ENCODE measurements around the gene BRPF1. TPM values are rescaled to one million over a fixed set of nuclear protein-coding genes. Genes with fewer than 3 reads are reported as not detected.

The BRPF1 gene
- total and polyA plus RNA-seq, 10 of the 15 experiments (the other 5 are each of a cell fraction or from before 2014, with no cell fraction given): 1.2 to 25.3 (median 13.6) TPM

DNA sequence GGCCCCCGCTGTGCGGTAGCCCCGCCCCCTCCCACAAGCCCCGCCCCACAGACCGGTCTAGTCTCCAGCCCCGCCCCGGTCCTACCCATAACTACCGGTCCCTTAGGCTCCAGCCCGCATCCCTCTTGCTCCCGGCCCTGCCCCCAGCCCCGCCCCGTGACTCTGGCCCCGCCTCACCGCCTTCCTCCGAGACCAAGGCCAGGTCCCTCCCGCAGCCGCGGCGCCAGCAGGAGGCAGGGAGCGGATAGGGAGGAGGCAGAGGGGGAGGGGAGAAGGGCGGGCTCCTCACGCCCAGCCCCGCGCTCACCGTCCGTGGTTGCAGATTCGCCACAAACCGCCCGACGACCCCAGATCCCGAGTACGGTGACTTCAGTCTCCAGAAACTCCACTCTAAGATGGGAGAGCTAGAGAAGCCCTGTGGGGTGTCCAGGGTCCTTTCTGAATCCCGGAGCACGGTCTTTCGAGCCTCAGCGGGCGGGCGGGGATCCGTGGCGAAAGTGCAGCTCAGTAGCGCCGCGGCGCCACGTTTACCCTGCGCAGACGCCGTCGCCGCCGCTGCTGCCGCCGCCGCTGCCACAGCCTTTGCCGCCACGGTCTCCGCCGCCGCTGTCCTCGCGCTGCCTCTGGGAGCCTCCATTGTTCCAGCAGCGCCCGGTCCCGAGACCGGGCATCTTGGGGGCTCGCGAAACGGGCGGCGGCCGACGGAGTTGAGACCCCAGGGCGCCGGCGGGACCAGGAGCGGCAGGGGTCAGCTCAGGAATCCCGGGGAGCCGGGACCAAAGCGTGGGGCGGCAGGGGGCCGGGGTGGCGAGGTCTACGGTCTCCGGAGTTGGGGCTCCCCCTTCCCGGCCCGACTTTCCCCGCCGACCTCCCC, at the start of gene BRPF1 (continued):
- TF ChIP-seq, protein P1, sequence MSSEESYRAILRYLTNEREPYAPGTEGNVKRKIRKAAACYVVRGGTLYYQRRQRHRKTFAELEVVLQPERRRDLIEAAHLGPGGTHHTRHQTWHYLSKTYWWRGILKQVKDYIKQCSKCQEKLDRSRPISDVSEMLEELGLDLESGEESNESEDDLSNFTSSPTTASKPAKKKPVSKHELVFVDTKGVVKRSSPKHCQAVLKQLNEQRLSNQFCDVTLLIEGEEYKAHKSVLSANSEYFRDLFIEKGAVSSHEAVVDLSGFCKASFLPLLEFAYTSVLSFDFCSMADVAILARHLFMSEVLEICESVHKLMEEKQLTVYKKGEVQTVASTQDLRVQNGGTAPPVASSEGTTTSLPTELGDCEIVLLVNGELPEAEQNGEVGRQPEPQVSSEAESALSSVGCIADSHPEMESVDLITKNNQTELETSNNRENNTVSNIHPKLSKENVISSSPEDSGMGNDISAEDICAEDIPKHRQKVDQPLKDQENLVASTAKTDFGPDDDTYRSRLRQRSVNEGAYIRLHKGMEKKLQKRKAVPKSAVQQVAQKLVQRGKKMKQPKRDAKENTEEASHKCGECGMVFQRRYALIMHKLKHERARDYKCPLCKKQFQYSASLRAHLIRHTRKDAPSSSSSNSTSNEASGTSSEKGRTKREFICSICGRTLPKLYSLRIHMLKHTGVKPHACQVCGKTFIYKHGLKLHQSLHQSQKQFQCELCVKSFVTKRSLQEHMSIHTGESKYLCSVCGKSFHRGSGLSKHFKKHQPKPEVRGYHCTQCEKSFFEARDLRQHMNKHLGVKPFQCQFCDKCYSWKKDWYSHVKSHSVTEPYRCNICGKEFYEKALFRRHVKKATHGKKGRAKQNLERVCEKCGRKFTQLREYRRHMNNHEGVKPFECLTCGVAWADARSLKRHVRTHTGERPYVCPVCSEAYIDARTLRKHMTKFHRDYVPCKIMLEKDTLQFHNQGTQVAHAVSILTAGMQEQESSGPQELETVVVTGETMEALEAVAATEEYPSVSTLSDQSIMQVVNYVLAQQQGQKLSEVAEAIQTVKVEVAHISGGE (CRISPR knock-in tag; IDR thresholded peaks at IDR 0.05): no peak
- peak; percentile 83 for TF ChIP-seq RUNX3 (IDR thresholded peaks at IDR 0.05; ENCODE audit: low read length)
- TF ChIP-seq NFXL1 (IDR thresholded peaks at IDR 0.05; ENCODE audit: borderline replicate concordance): no peak
- peak; percentile 50 for TF ChIP-seq SP1 (IDR thresholded peaks at IDR 0.05; ENCODE audit: low read depth, low read length)
- TF ChIP-seq ZZZ3 (IDR thresholded peaks at IDR 0.05; ENCODE audit: control insufficient read depth, insufficient read length, low read depth): no peak
- peak; percentile 91 for TF ChIP-seq CHD2 (IDR thresholded peaks at IDR 0.05; ENCODE audit: borderline replicate concordance, low read depth, low read length)
- peak; percentile 80 to 81 for TF ChIP-seq IKZF2 (IDR thresholded peaks at IDR 0.05)
- TF ChIP-seq SPI1 (IDR thresholded peaks at IDR 0.05; ENCODE audit: borderline replicate concordance, insufficient read depth, low read depth, low read length): no peak
- no peak for TF ChIP-seq SMC3 (IDR thresholded peaks at IDR 0.05; ENCODE audit: borderline replicate concordance, low read length)
- TF ChIP-seq NFYA (IDR thresholded peaks at IDR 0.05; ENCODE audit: borderline replicate concordance, low read depth, low read length): no peak
- TF ChIP-seq HDGF (IDR thresholded peaks at IDR 0.05): peak; percentile 88; the same call in 1 of the 2 replicates
- TF ChIP-seq TARDBP (IDR thresholded peaks at IDR 0.05; ENCODE audit: borderline replicate concordance): peak; percentile 57; the same call in 1 of the 2 replicates
- TF ChIP-seq BMI1 (IDR thresholded peaks at IDR 0.05; ENCODE audit: borderline replicate concordance): no peak
- TF ChIP-seq EP300 (IDR thresholded peaks at IDR 0.05; ENCODE audit: borderline replicate concordance in 1 of 2, control insufficient read depth in 1 of 2, low read depth in 2 of 2, low read length in 2 of 2): peak in 1 of 2 experiments; percentile 99; a peak in 2 of 4 replicates
- TF ChIP-seq EGR1 (IDR thresholded peaks at IDR 0.05; ENCODE audit: borderline replicate concordance in 1 of 2, low read depth in 2 of 2, low read length in 2 of 2): peak in 1 of 2 experiments; percentile 27; a peak in 1 of 3 replicates
- TF ChIP-seq, protein P2, sequence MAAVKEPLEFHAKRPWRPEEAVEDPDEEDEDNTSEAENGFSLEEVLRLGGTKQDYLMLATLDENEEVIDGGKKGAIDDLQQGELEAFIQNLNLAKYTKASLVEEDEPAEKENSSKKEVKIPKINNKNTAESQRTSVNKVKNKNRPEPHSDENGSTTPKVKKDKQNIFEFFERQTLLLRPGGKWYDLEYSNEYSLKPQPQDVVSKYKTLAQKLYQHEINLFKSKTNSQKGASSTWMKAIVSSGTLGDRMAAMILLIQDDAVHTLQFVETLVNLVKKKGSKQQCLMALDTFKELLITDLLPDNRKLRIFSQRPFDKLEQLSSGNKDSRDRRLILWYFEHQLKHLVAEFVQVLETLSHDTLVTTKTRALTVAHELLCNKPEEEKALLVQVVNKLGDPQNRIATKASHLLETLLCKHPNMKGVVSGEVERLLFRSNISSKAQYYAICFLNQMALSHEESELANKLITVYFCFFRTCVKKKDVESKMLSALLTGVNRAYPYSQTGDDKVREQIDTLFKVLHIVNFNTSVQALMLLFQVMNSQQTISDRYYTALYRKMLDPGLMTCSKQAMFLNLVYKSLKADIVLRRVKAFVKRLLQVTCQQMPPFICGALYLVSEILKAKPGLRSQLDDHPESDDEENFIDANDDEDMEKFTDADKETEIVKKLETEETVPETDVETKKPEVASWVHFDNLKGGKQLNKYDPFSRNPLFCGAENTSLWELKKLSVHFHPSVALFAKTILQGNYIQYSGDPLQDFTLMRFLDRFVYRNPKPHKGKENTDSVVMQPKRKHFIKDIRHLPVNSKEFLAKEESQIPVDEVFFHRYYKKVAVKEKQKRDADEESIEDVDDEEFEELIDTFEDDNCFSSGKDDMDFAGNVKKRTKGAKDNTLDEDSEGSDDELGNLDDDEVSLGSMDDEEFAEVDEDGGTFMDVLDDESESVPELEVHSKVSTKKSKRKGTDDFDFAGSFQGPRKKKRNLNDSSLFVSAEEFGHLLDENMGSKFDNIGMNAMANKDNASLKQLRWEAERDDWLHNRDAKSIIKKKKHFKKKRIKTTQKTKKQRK (IDR thresholded peaks at IDR 0.05; ENCODE audit: low read depth, low read length): no peak
- no peak for TF ChIP-seq KDM1A (IDR thresholded peaks at IDR 0.05; ENCODE audit: borderline replicate concordance)
- TF ChIP-seq SUZ12 (IDR thresholded peaks at IDR 0.05; ENCODE audit: unreplicated experiment): no peak
- TF ChIP-seq SMARCA5 (IDR thresholded peaks at IDR 0.05): peak; percentile 64; the same call in 1 of the 2 replicates
- no peak; a peak in 1 of 4 replicates for TF ChIP-seq ETV6 (conservative IDR thresholded peaks at IDR 0.05 in 1 of 2, IDR thresholded peaks at IDR 0.05 in 1 of 2; ENCODE audit: borderline replicate concordance in 1 of 2, low read depth in 1 of 2)
- peak; percentile 53 for TF ChIP-seq NR2C1 (IDR thresholded peaks at IDR 0.05)
- no peak for TF ChIP-seq ZNF217 (IDR thresholded peaks at IDR 0.05)
- peak; percentile 99 for TF ChIP-seq IKZF1 (conservative IDR thresholded peaks at IDR 0.05)

All from GM12878 (cell line).